Measurements from ENCODE around the gene MOSPD3.

- TF ChIP-seq, protein P1, sequence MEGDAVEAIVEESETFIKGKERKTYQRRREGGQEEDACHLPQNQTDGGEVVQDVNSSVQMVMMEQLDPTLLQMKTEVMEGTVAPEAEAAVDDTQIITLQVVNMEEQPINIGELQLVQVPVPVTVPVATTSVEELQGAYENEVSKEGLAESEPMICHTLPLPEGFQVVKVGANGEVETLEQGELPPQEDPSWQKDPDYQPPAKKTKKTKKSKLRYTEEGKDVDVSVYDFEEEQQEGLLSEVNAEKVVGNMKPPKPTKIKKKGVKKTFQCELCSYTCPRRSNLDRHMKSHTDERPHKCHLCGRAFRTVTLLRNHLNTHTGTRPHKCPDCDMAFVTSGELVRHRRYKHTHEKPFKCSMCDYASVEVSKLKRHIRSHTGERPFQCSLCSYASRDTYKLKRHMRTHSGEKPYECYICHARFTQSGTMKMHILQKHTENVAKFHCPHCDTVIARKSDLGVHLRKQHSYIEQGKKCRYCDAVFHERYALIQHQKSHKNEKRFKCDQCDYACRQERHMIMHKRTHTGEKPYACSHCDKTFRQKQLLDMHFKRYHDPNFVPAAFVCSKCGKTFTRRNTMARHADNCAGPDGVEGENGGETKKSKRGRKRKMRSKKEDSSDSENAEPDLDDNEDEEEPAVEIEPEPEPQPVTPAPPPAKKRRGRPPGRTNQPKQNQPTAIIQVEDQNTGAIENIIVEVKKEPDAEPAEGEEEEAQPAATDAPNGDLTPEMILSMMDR (IDR thresholded peaks at IDR 0.05): no peak
- no peak for TF ChIP-seq POLR2A (IDR thresholded peaks at IDR 0.05)
Measured at GRCh38 chr7:100584054-100584682, 28.2 kb upstream of the MOSPD3 start.

Data from gastroesophageal sphincter (tissue), 3 donors.